Spleen (tissue), 11 donors: Measurements from ENCODE around the gene FAHD2B. TPM values are rescaled to one million over a fixed set of nuclear protein-coding genes. Genes with fewer than 3 reads are reported as not detected.
A peak's percentile ranks its signal among the peaks of the same experiment; 100 is the strongest.
"Not testable (repeated sequence)": the region's sequence is repeated elsewhere in the genome, so short reads cannot be mapped to it uniquely, and the experiment has no call there.

Experiments
- DNase-seq: peaks from one replicate; pipeline ENCODE4 v3.0.0-alpha.2; 2020
- H3K27ac ChIP-seq, 8 donors: fragments of 200-600 bp; sonication (generic) in 7 of 8; 1 replicate in 4 of 8; 2 replicates in 4 of 8; pipeline versions ENCODE4 v1.5.0 to v1.8.0; 2016 to 2021; ENCODE audit warnings: inconsistent platforms in 4 of 8, mild to moderate bottlenecking in 4 of 8, moderate library complexity in 1 of 8
- H3K27me3 ChIP-seq, 7 donors: fragments of 200-600 bp; sonication (generic) in 6 of 7; replicated peaks in 1 of 7; 1 replicate in 4 of 7; 2 replicates in 3 of 7; pipeline versions ENCODE4 v1.5.0 to v1.8.0; 2016 to 2021; ENCODE audit warnings: inconsistent platforms in 3 of 7, mild to moderate bottlenecking in 1 of 7
- H3K36me3 ChIP-seq, 6 donors: fragments of 200-600 bp; sonication (generic) in 5 of 6; 1 replicate in 4 of 6; 2 replicates in 2 of 6; pipeline versions ENCODE4 v1.5.0 to v1.8.0; 2016 to 2021; ENCODE audit warnings: inconsistent platforms in 2 of 6
- H3K4me1 ChIP-seq, 6 donors: fragments of 200-600 bp; sonication (generic) in 5 of 6; 1 replicate in 3 of 6; 2 replicates in 3 of 6; pipeline versions ENCODE4 v1.5.0 to v1.8.0; 2016 to 2021; ENCODE audit warnings: inconsistent platforms in 3 of 6
- H3K4me3 ChIP-seq, 8 donors: fragments of 200-600 bp; sonication (generic) in 7 of 8; 1 replicate in 4 of 8; 2 replicates in 4 of 8; pipeline versions ENCODE4 v1.5.0 to v1.8.0; 2016 to 2021; ENCODE audit warnings: inconsistent platforms in 4 of 8, mild to moderate bottlenecking in 4 of 8, moderate library complexity in 2 of 8
- H3K9me3 ChIP-seq, 8 donors: fragments of 200-600 bp; sonication (generic) in 7 of 8; 1 replicate in 4 of 8; 2 replicates in 4 of 8; pipeline versions ENCODE4 v1.5.0 to v1.8.0; 2016 to 2021; ENCODE audit warnings: inconsistent platforms in 4 of 8
- POLR2AphosphoS5 ChIP-seq, 3 donors: sonication (generic); formaldehyde crosslinking; IDR thresholded peaks; one replicate each; pipeline ENCODE4 v1.5.1; 2017; ENCODE audit warnings: antibody characterized with exemption in 3 of 3
- WGBS, 5 donors: extraction: QIAGEN DNeasy Blood & Tissue Kit in 3 of 5; methylation state at CpG; one replicate each; pipeline versions ENCODE4 v1.1.5 to v1.1.7; 2013 to 2018; 5-methylcytosine and 5-hydroxymethylcytosine counted together
- intact Hi-C: fragments of 100-400 bp; cut with DNase I; formaldehyde crosslinking; loops from one replicate; pipeline ENCODE4 v1.15.0; 2023; ENCODE audit warnings: low total_unique reads
- polyA plus RNA-seq, 3 donors: library from polyadenylated mRNA; stranded (reverse); fragments of 200-250 nt; gene quantifications; one replicate each; pipeline ENCODE4 v1.2.1, GENCODE V29; 2013
- small RNA-seq, 4 donors: library from RNA; depleted of rRNA; stranded (forward); fragments of <200 nt; gene quantifications; one replicate each; pipeline ENCODE3, GENCODE V24; 2016
- total RNA-seq, 7 donors: library from RNA; depleted of rRNA in 3 of 7; stranded (reverse); fragments of >200 nt in 3 of 7; fragmentation: NEBNext Ultra II Directional in 4 of 7; extraction: Animal tissue kit (Norgen Biotek cat#: 25700) in 4 of 7; gene quantifications; one replicate each; pipeline versions ENCODE4 v1.1.0 to v1.2.1, GENCODE V29; 2016 to 2021
- donor health status: healthy with polysubstance abuse.
- donor health status: DM: no; HTN: no; CAD: no; lungs with moderate emphysema.
- donor health status: DM: no; HTN: no; CAD: no.
- donor health status: Bipolar disorder and iron deficiency.
- donor health status: healthy.
- donor health status: DM: no; HTN: no; CAD: no.
- donor health status: DM: yes; HTN: yes; CAD: no.

Gene FAHD2B
- total and polyA plus RNA-seq, 10 donors = 4.6 to 12.8 (median 8.1) TPM

- peak overlapping the region in 3 of 8 donors; percentile 33 to 42 (median 34) for H3K27ac ChIP-seq
- peak in 2 of 3 donors; percentile 45 to 50 for TF ChIP-seq POLR2AphosphoS5 (IDR thresholded peaks at IDR 0.05)
- H3K4me1 ChIP-seq, H3K9me3 ChIP-seq, intact Hi-C loops, H3K27me3 ChIP-seq, H3K36me3 ChIP-seq: not testable (repeated sequence)
- H3K4me3 ChIP-seq = peak overlapping the region in 2 of 8 donors; percentile 25 to 48
- DNase-seq = peak; percentile 76
- 41 to 64% (median 52%) methylated on average over 3 of the region's 3 CpGs for WGBS, 5 donors
These were observed 48.7 kb downstream of the FAHD2B start for GRCh38 chr2:97045895-97046499.

Small RNAs within 50 kb of the gene (small RNA-seq; reads per million reads assigned to genes)
- gene AC018892.1 (0 reads per million in 4 donors), gene IGKV1OR2-3 (0 reads per million in 4 donors), gene IGKV2OR2-2 (0 reads per million in 4 donors), gene RN7SL313P (0 reads per million in 4 donors)

Other genes starting within 250 kb of the FAHD2B start
- 10 to 100 TPM; 13.6 to 32.2 (median 22.5) TPM for gene ANKRD39, start 236.9 kb downstream of the FAHD2B start, total RNA-seq
- gene ANKRD39, start 236.9 kb downstream of the FAHD2B start, polyA plus RNA-seq = 10 to 100 TPM; 13.7 to 17.7 (median 15.8) TPM
- gene SEMA4C, start 224.8 kb downstream of the FAHD2B start, total RNA-seq = 100 to 1,000 TPM in 2 of 7 donors, 10 to 100 TPM in 5; 59.7 to 205 (median 70.3) TPM
- 10 to 100 TPM in 2 of 3 donors, 1 to 10 TPM in 1; 6.1 to 37.2 (median 16.5) TPM for gene SEMA4C, start 224.8 kb downstream of the FAHD2B start, polyA plus RNA-seq
- 10 to 100 TPM in 2 of 7 donors, 1 to 10 TPM in 4, not detected in 1; 3.8 to 27.4 (median 8.9) TPM for gene FAM178B, start 108.3 kb downstream of the FAHD2B start, total RNA-seq
- gene FAM178B, start 108.3 kb downstream of the FAHD2B start, polyA plus RNA-seq = 1 to 10 TPM; 1.5 to 7.3 (median 4.2) TPM
- gene ANKRD36, start 18.3 kb upstream of the FAHD2B start, total RNA-seq = 10 to 100 TPM; 35.0 to 67.0 (median 53.1) TPM
- gene ANKRD36, start 18.3 kb upstream of the FAHD2B start, polyA plus RNA-seq = 1 to 10 TPM; 2.6 to 4.8 (median 2.9) TPM